Vagina (tissue), 2 donors: ENCODE measurements around the gene RSPH1.

Source experiments
- POLR2A ChIP-seq, 2 donors: fragments of 450-650 bp; IDR thresholded peaks; one replicate each; pipeline ENCODE4 v1.6.1; 2017; ENCODE audit warnings: antibody characterized with exemption in 2 of 2, mild to moderate bottlenecking in 2 of 2, moderate library complexity in 2 of 2
- POLR2AphosphoS5 ChIP-seq, 2 donors: sonication (generic); formaldehyde crosslinking; IDR thresholded peaks; one replicate each; pipeline ENCODE4 v1.9.0; 2017; ENCODE audit warnings: antibody characterized with exemption in 2 of 2, mild to moderate bottlenecking in 2 of 2, low read depth in 1 of 2; ENCODE audit not compliant: insufficient read depth in 1 of 2
- TF ChIP-seq, protein P1 (sequence below), 3 experiments: fragments of 450-650 bp in 2 of 3; fragments of 200-600 bp in 1 of 3; sonication (generic) in 1 of 3; IDR thresholded peaks; one replicate each; pipeline ENCODE4 v1.5.1; 2017 to 2019; ENCODE audit warnings: antibody characterized with exemption in 3 of 3, mild to moderate bottlenecking in 2 of 3, moderate library complexity in 2 of 3

DNA sequence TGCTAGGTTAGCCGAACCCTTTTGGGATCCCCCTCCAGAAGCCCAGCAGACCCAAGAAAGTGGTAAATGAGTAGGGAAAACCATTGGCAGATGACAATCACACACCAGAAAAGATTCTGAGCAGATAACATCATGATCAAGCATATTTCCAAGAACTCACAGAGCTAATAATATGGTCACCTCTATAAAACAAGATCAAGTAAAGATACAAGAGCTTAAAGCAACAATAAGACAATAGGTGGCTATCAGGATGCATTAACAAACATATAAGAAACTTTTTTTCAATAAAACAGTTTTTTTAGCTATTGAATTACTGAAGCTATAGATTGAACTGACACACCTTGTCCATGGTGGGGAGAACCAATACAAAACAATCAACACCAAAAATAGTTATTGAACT, 63.3 kb downstream of the RSPH1 start:
- TF ChIP-seq POLR2A (IDR thresholded peaks at IDR 0.05) = no peak
- TF ChIP-seq, protein P1, sequence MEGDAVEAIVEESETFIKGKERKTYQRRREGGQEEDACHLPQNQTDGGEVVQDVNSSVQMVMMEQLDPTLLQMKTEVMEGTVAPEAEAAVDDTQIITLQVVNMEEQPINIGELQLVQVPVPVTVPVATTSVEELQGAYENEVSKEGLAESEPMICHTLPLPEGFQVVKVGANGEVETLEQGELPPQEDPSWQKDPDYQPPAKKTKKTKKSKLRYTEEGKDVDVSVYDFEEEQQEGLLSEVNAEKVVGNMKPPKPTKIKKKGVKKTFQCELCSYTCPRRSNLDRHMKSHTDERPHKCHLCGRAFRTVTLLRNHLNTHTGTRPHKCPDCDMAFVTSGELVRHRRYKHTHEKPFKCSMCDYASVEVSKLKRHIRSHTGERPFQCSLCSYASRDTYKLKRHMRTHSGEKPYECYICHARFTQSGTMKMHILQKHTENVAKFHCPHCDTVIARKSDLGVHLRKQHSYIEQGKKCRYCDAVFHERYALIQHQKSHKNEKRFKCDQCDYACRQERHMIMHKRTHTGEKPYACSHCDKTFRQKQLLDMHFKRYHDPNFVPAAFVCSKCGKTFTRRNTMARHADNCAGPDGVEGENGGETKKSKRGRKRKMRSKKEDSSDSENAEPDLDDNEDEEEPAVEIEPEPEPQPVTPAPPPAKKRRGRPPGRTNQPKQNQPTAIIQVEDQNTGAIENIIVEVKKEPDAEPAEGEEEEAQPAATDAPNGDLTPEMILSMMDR (IDR thresholded peaks at IDR 0.05) = no peak
- TF ChIP-seq POLR2AphosphoS5 (IDR thresholded peaks at IDR 0.05; ENCODE audit: insufficient read depth in 1 of 2, low read depth in 1 of 2) = no peak
